WTC11 (cell line): ENCODE measurements around the gene RELT. TPM values are rescaled to one million over a fixed set of nuclear protein-coding genes. Genes with fewer than 3 reads are reported as not detected.

Experiments
- ATAC-seq: fragments of 200-7000 bp; cut with Tn5 transposase; 2 replicates; pipeline ENCODE4 v1.10.0; 2021; ENCODE audit warnings: mild to moderate bottlenecking, moderate library complexity
- CTCF ChIA-PET: fragments of 300-600 bp; sonication (Branson Sonifier 250); formaldehyde crosslinking; loops from one replicate; lab custom pipeline; 2021; ENCODE audit warnings: antibody characterized with exemption; lab: Charles Lee
- POLR2A ChIA-PET: fragments of 350-600 bp; sonication (Branson Sonifier 250); formaldehyde crosslinking; loops from one replicate; lab custom pipeline; 2021; ENCODE audit warnings: antibody characterized with exemption; lab: Charles Lee
- DNase-seq: peaks from one replicate; pipeline ENCODE4 v3.0.0; 2021; ENCODE audit warnings: low spot score
- H3K27ac Mint-ChIP-seq: 2 replicates; pipeline ENCODE4 v1.8.0; 2021; ENCODE audit warnings: mixed read lengths
- H3K27me3 Mint-ChIP-seq: 2 replicates; pipeline ENCODE4 v1.8.0; 2021; ENCODE audit warnings: low read depth, mild to moderate bottlenecking, moderate library complexity, mixed read lengths
- H3K36me3 Mint-ChIP-seq: 2 replicates; pipeline ENCODE4 v1.8.0; 2021; ENCODE audit warnings: mixed read lengths
- H3K4me1 Mint-ChIP-seq: 2 replicates; pipeline ENCODE4 v1.8.0; 2022; ENCODE audit warnings: mixed read lengths
- H3K4me3 Mint-ChIP-seq: 2 replicates; pipeline ENCODE4 v1.8.0; 2021; ENCODE audit warnings: mild to moderate bottlenecking, moderate library complexity, mixed read lengths
- H3K9me3 Mint-ChIP-seq: 2 replicates; pipeline ENCODE4 v1.8.0; 2021; ENCODE audit warnings: mixed read lengths
- EMX1 ChIP-seq: fragments of 250-450 bp; sonication (Bioruptor Pico); IDR thresholded peaks from 2 replicates; pipeline ENCODE4 v1.8.0; 2021; ENCODE audit warnings: mild to moderate bottlenecking
- JAZF1 ChIP-seq: fragments of 250-450 bp; sonication (Bioruptor Pico); IDR thresholded peaks from 2 replicates; pipeline ENCODE4 v1.9.0; 2021; ENCODE audit warnings: moderate library complexity, mild to moderate bottlenecking, inconsistent platforms
- NR1H2 ChIP-seq: sonication (generic); formaldehyde crosslinking; IDR thresholded peaks from 2 replicates; pipeline ENCODE4 v1.9.0; 2021; ENCODE audit warnings: mild to moderate bottlenecking, moderate library complexity, missing genetic modification reagents
- NR2C2 ChIP-seq: sonication (generic); formaldehyde crosslinking; IDR thresholded peaks from 2 replicates; pipeline ENCODE4 v1.8.0; 2022; ENCODE audit warnings: mild to moderate bottlenecking, missing genetic modification reagents
- PRDM15 ChIP-seq: sonication (generic); formaldehyde crosslinking; IDR thresholded peaks from 2 replicates; pipeline ENCODE4 v1.8.0; 2022; ENCODE audit warnings: missing genetic modification reagents
- RELA ChIP-seq: sonication (generic); formaldehyde crosslinking; IDR thresholded peaks from 2 replicates; pipeline ENCODE4 v1.8.1; 2022; ENCODE audit warnings: missing genetic modification reagents, mild to moderate bottlenecking, borderline replicate concordance
- RORB ChIP-seq: fragments of 250-450 bp; sonication (Bioruptor Pico); IDR thresholded peaks from 2 replicates; pipeline ENCODE4 v1.9.0; 2021; ENCODE audit warnings: mild to moderate bottlenecking
- SMAD4 ChIP-seq: sonication (generic); formaldehyde crosslinking; IDR thresholded peaks from 2 replicates; pipeline ENCODE4 v1.8.0; 2022; ENCODE audit warnings: mild to moderate bottlenecking, missing genetic modification reagents
- USF2 ChIP-seq: sonication (generic); formaldehyde crosslinking; IDR thresholded peaks from 2 replicates; pipeline ENCODE4 v1.8.1; 2023; ENCODE audit warnings: mild to moderate bottlenecking, missing genetic modification reagents, moderate library complexity
- ZNF219 ChIP-seq: sonication (generic); formaldehyde crosslinking; IDR thresholded peaks from 2 replicates; pipeline ENCODE4 v1.8.0; 2023; ENCODE audit warnings: missing genetic modification reagents, mild to moderate bottlenecking, borderline replicate concordance
- total RNA-seq: library from RNA; stranded (reverse); gene quantifications from 3 replicates; pipeline ENCODE4 v1.2.3, GENCODE V29; 2021
- TF ChIP-seq, protein P1 (sequence below): sonication (generic); formaldehyde crosslinking; IDR thresholded peaks from 2 replicates; pipeline ENCODE4 v1.8.1; 2023; ENCODE audit warnings: mild to moderate bottlenecking, missing genetic modification reagents, borderline replicate concordance
- TF ChIP-seq, protein P2 (sequence below): sonication (generic); formaldehyde crosslinking; IDR thresholded peaks from 2 replicates; pipeline ENCODE4 v1.8.0; 2023; ENCODE audit warnings: missing genetic modification reagents, mild to moderate bottlenecking, borderline replicate concordance
- TF ChIP-seq, protein P3 (sequence below): sonication (generic); formaldehyde crosslinking; IDR thresholded peaks from 2 replicates; pipeline ENCODE4 v1.8.1; 2022; ENCODE audit warnings: missing genetic modification reagents, borderline replicate concordance

Gene RELT
- total RNA-seq, 1 experiment from 2014 or later: 6.7 TPM

- TF ChIP-seq, protein P1, sequence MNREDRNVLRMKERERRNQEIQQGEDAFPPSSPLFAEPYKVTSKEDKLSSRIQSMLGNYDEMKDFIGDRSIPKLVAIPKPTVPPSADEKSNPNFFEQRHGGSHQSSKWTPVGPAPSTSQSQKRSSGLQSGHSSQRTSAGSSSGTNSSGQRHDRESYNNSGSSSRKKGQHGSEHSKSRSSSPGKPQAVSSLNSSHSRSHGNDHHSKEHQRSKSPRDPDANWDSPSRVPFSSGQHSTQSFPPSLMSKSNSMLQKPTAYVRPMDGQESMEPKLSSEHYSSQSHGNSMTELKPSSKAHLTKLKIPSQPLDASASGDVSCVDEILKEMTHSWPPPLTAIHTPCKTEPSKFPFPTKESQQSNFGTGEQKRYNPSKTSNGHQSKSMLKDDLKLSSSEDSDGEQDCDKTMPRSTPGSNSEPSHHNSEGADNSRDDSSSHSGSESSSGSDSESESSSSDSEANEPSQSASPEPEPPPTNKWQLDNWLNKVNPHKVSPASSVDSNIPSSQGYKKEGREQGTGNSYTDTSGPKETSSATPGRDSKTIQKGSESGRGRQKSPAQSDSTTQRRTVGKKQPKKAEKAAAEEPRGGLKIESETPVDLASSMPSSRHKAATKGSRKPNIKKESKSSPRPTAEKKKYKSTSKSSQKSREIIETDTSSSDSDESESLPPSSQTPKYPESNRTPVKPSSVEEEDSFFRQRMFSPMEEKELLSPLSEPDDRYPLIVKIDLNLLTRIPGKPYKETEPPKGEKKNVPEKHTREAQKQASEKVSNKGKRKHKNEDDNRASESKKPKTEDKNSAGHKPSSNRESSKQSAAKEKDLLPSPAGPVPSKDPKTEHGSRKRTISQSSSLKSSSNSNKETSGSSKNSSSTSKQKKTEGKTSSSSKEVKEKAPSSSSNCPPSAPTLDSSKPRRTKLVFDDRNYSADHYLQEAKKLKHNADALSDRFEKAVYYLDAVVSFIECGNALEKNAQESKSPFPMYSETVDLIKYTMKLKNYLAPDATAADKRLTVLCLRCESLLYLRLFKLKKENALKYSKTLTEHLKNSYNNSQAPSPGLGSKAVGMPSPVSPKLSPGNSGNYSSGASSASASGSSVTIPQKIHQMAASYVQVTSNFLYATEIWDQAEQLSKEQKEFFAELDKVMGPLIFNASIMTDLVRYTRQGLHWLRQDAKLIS (CRISPR knock-in tag): no peak
- no peak for TF ChIP-seq NR1H2 (CRISPR knock-in tag)
- no peak for TF ChIP-seq RELA (CRISPR knock-in tag)
Measured at GRCh38 chr11:73372375-73372993, 3.7 kb upstream of the RELT start (continued).

GRCh38 chr11:73374151-73374550 is 2.0 kb upstream of the RELT start:
- no peak overlapping the region for H3K27ac Mint-ChIP-seq
- no peak for TF ChIP-seq PRDM15 (CRISPR knock-in tag)
- TF ChIP-seq RORB (CRISPR knock-in tag): no peak
- TF ChIP-seq, protein P2, sequence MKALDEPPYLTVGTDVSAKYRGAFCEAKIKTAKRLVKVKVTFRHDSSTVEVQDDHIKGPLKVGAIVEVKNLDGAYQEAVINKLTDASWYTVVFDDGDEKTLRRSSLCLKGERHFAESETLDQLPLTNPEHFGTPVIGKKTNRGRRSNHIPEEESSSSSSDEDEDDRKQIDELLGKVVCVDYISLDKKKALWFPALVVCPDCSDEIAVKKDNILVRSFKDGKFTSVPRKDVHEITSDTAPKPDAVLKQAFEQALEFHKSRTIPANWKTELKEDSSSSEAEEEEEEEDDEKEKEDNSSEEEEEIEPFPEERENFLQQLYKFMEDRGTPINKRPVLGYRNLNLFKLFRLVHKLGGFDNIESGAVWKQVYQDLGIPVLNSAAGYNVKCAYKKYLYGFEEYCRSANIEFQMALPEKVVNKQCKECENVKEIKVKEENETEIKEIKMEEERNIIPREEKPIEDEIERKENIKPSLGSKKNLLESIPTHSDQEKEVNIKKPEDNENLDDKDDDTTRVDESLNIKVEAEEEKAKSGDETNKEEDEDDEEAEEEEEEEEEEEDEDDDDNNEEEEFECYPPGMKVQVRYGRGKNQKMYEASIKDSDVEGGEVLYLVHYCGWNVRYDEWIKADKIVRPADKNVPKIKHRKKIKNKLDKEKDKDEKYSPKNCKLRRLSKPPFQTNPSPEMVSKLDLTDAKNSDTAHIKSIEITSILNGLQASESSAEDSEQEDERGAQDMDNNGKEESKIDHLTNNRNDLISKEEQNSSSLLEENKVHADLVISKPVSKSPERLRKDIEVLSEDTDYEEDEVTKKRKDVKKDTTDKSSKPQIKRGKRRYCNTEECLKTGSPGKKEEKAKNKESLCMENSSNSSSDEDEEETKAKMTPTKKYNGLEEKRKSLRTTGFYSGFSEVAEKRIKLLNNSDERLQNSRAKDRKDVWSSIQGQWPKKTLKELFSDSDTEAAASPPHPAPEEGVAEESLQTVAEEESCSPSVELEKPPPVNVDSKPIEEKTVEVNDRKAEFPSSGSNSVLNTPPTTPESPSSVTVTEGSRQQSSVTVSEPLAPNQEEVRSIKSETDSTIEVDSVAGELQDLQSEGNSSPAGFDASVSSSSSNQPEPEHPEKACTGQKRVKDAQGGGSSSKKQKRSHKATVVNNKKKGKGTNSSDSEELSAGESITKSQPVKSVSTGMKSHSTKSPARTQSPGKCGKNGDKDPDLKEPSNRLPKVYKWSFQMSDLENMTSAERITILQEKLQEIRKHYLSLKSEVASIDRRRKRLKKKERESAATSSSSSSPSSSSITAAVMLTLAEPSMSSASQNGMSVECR (CRISPR knock-in tag): no peak
- TF ChIP-seq EMX1 (CRISPR knock-in tag): no peak
- no peak for TF ChIP-seq USF2
- TF ChIP-seq ZNF219: no peak
- no peak for TF ChIP-seq JAZF1 (CRISPR knock-in tag)
- TF ChIP-seq, protein P3, sequence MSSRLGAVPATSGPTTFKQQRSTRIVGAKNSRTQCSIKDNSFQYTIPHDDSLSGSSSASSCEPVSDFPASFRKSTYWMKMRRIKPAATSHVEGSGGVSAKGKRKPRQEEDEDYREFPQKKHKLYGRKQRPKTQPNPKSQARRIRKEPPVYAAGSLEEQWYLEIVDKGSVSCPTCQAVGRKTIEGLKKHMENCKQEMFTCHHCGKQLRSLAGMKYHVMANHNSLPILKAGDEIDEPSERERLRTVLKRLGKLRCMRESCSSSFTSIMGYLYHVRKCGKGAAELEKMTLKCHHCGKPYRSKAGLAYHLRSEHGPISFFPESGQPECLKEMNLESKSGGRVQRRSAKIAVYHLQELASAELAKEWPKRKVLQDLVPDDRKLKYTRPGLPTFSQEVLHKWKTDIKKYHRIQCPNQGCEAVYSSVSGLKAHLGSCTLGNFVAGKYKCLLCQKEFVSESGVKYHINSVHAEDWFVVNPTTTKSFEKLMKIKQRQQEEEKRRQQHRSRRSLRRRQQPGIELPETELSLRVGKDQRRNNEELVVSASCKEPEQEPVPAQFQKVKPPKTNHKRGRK (CRISPR knock-in tag): no peak
- no peak for TF ChIP-seq NR2C2 (CRISPR knock-in tag)
- no peak for TF ChIP-seq SMAD4 (CRISPR knock-in tag)
- TF ChIP-seq, all 79 proteins: peak for 0

More at GRCh38 chr11:73374151-73374550, 2.0 kb upstream of the RELT start:
- POLR2A ChIA-PET: no interaction called here
- DNase-seq (no peak), ATAC-seq (no peak)
- no peaks in the 10 kb centered on the region for H3K36me3 Mint-ChIP-seq
- H3K4me3 Mint-ChIP-seq: no peak overlapping the region
- H3K4me1 Mint-ChIP-seq: peaks cover 12% of the 10 kb centered on the region
- peaks cover 16% of the 10 kb centered on the region for H3K27me3 Mint-ChIP-seq
- H3K9me3 Mint-ChIP-seq: no peaks in the 10 kb centered on the region
- CTCF ChIA-PET: interaction anchor here (1.1 to 5.0 kb wide), 7 partner anchors 8 to 287 kb away, joined by 4 to 25 read pairs (median 9); no protein-coding TSS in a partner anchor
